GM19328 (cell line): ENCODE data around the gene THAP8.

ENCODE experiments used
- ATAC-seq: cut with Tn5 transposase; IDR thresholded peaks from one replicate; pipeline ENCODE4 v1.9.1; 2021; ENCODE audit warnings: mild to moderate bottlenecking, moderate library complexity; ENCODE audit not compliant: unreplicated experiment

THAP8 gene

GRCh38 chr19:35995048-35995993, 58.8 kb downstream of the THAP8 start, which contains the start of gene SDHAF1:
Gene SDHAF1, plus strand, starts transcription at chr19:35995188. Its CDS starts 87 bp downstream, at chr19:35995275.
- peak; percentile 77 for ATAC-seq

GRCh38 chr19:35993923-35994598, 60.0 kb downstream of the THAP8 start:
- ATAC-seq: no peak

- no peak for ATAC-seq
Observed at GRCh38 chr19:35992907-35993765, 60.9 kb downstream of the THAP8 start.

- no peak for ATAC-seq
Observed at GRCh38 chr19:35991731-35992450, 62.2 kb downstream of the THAP8 start.

- no peak for ATAC-seq
Observed at GRCh38 chr19:35990771-35991730, 63.0 kb downstream of the THAP8 start.

- ATAC-seq: no peak
Observed at GRCh38 chr19:35990156-35990555, 63.9 kb downstream of the THAP8 start.

GRCh38 chr19:35988824-35989223, 65.3 kb downstream of the THAP8 start:
- no peak for ATAC-seq

GRCh38 chr19:35987571-35987896, 66.6 kb downstream of the THAP8 start:
- ATAC-seq: no peak

- no peak for ATAC-seq
Observed at GRCh38 chr19:35986664-35987570, 67.2 kb downstream of the THAP8 start.

GRCh38 chr19:35986111-35986510, 68.0 kb downstream of the THAP8 start:
- no peak for ATAC-seq
